ENCODE results near the gene LYPD6B.

LYPD6B gene

DNA sequence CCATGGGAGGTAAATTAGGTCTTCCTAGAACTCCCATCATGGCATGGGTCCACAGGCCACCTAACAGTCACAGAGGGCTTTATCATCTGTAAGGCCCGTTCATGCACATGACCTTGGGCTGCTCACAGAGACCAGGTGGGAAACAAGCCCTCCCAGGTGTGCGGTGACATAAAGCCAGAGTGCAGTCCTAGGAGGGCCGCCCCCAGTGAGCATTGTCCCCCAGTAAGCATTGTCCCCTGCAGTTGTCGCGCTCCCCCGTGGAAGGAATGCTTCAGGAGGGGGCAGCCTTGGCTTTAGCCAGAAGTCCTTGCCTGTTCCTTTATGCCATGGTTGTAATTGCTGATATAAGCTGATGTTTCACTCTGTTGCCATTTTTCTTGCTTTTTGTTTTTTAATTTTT, 41.7 kb upstream of the LYPD6B start:
- H3K4me3 ChIP-seq (ENCODE audit: low read depth, low read length), result no peak overlapping the region
- in situ Hi-C loops (cut with HindIII; ENCODE audit: low sequenced_read_pairs), result loop anchor here (25.0 kb wide), 1 partner anchor 1010 kb away; no protein-coding TSS in a partner anchor
- TF ChIP-seq, protein P1, sequence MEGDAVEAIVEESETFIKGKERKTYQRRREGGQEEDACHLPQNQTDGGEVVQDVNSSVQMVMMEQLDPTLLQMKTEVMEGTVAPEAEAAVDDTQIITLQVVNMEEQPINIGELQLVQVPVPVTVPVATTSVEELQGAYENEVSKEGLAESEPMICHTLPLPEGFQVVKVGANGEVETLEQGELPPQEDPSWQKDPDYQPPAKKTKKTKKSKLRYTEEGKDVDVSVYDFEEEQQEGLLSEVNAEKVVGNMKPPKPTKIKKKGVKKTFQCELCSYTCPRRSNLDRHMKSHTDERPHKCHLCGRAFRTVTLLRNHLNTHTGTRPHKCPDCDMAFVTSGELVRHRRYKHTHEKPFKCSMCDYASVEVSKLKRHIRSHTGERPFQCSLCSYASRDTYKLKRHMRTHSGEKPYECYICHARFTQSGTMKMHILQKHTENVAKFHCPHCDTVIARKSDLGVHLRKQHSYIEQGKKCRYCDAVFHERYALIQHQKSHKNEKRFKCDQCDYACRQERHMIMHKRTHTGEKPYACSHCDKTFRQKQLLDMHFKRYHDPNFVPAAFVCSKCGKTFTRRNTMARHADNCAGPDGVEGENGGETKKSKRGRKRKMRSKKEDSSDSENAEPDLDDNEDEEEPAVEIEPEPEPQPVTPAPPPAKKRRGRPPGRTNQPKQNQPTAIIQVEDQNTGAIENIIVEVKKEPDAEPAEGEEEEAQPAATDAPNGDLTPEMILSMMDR (IDR thresholded peaks at IDR 0.05; ENCODE audit: low read depth, low read length, missing control alignments), result no peak
- DNase-seq (ENCODE audit: low read depth), result no peak

DNA sequence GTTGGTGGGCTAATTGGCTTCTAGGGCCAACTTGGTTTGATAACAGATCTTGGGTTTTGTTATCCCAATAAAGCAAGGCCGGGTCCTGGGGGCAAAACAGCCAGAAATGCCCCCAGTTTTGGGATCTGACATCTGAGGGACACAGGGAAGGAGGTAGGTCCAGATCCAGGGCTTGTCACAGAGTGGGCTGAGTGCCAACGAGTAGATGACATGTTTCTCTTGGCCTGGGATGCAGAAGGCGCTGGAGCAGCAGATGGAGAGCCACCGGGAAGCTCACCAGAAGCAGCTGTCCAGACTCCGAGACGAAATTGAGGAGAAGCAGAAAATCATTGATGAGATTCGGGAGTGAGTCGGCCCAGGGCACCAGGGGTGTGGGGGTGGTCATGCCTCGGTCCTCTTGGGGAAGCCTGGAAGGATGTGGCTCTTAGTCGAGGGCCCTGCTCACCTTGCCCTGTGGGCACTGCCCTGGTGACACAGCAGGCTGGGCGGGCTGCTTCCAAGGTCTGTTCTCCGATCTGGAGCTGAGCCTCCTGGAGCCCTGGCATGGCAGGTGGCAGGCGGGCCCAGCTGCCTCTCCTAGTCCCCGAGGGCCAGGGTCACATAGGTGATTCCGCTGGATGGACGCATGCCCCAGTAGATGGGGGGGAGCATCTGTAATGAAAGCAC, 40.2 kb upstream of the LYPD6B start:
- in situ Hi-C loops (cut with HindIII; ENCODE audit: low sequenced_read_pairs), result loop anchor here (25.0 kb wide), 1 partner anchor 1011 kb away; no protein-coding TSS in a partner anchor
- DNase-seq (ENCODE audit: low read depth), result no peak
- TF ChIP-seq, protein P1 (IDR thresholded peaks at IDR 0.05; ENCODE audit: low read depth, low read length, missing control alignments), result no peak
- H3K4me3 ChIP-seq (ENCODE audit: low read depth, low read length), result no peak overlapping the region

DNA sequence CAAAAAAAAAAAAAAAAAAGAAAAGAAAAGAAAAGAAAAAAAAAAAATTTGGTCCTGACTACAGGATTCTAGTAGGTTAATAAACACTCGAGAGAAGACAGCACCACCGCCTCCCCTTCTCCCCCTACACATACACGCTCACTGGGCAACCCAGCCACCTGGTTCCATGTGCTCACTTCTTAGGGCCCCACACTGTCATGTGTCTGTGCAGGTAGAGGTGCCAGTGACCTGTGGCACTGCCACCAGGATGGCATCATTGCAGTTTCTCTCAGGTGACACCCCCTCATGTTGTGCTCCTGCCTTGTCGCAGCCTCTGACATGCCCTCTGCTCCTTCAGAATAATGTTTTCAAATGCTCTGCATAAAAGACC, 39.7 kb upstream of the LYPD6B start:
- no peak overlapping the region for H3K4me3 ChIP-seq (ENCODE audit: low read depth, low read length)
- in situ Hi-C loops (cut with HindIII; ENCODE audit: low sequenced_read_pairs), result loop anchor here (25.0 kb wide), 1 partner anchor 1012 kb away; no protein-coding TSS in a partner anchor
- TF ChIP-seq, protein P1 (IDR thresholded peaks at IDR 0.05; ENCODE audit: low read depth, low read length, missing control alignments), result no peak
- no peak for DNase-seq (ENCODE audit: low read depth)

DNA sequence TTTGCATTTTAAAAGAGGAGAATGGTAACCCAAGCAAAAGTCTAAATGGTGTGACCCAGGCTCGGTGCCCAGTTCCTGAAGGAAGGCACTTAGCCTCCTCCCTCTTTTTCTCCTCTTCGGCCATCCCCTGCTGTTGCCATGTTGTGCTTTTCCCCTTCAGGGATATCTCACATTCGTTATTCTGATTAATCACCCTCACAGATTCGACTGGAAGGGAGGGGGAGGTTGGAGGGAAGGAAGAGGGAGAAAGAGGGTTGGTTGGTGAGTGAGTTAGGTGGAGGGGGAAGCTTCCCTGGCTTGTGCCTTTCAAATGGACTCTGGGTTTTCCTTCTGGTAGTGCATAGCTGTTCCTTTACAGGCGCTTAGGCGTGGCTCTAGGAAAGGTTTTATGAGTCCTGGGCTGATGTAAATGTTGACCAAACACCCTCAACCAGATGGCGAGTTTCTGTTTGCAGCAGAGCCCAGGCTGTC, 39.0 kb upstream of the LYPD6B start:
- DNase-seq (ENCODE audit: low read depth), result no peak

DNA sequence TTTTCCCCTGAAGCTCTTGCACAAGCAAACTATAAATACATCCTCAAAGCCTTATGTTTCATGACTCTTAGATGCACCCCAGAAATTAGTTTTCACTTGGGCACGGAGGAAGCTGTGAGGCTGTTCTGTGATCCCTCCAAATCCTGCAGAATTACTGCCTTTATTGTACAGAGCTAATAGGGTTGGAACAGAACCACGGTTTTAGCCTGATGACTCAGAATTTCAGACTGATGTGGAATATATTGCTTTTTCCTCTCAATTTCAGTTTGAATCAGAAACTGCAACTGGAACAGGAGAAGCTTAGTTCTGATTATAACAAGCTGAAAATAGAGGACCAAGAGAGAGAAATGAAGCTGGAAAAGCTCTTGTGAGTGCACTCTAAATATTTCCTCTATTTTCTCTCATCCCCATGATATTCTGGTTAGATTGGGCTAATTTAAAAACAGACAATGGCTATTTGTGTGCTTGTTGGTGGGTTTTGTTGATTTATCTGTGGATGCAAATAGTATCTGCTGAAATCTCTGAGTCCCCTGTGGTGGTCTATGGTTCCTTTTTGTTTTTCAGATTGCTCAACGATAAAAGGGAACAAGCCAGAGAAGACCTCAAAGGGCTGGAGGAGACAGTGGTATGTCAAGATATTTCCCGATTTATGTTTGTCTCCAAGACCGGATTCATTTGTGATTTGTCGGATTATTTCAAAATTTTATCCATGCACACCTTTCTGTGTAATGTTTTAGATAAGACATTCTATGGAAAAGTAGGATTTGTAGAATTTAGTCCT, 38.2 kb upstream of the LYPD6B start:
- H3K4me3 ChIP-seq (ENCODE audit: low read depth, low read length), result no peak overlapping the region
- TF ChIP-seq, protein P1 (IDR thresholded peaks at IDR 0.05; ENCODE audit: low read depth, low read length, missing control alignments), result no peak
- in situ Hi-C loops (cut with HindIII; ENCODE audit: low sequenced_read_pairs), result no loop called here
- no peak for DNase-seq (ENCODE audit: low read depth)

More for the DNA sequence above, 39.0 kb upstream of the LYPD6B start:
- H3K4me3 ChIP-seq (ENCODE audit: low read depth, low read length), result no peak overlapping the region
- in situ Hi-C loops (cut with HindIII; ENCODE audit: low sequenced_read_pairs), result loop anchor here (25.0 kb wide), 1 partner anchor 1012 kb away; no protein-coding TSS in a partner anchor
- TF ChIP-seq, protein P1 (IDR thresholded peaks at IDR 0.05; ENCODE audit: low read depth, low read length, missing control alignments), result no peak

DNA sequence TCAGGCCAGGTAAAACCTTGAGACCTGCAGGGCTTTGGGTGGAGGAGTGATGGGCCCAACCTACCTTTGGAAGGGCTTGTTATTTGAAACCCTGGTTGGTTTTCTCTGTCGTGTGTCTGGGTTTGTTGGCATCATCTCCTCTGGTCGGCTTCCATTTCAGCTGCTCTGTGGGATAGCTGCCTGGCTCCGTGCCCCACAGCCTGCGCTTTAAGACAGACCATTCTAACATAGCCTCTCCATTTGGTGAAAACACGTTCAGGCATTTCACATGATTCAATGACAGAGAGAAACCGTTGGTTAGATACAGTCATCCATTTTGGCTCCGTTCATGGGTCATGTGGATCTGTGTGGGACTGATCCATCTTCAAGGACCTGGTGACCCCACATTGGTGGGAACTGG, 37.0 kb upstream of the LYPD6B start:
- TF ChIP-seq, protein P1 (IDR thresholded peaks at IDR 0.05; ENCODE audit: low read depth, low read length, missing control alignments), result no peak
- in situ Hi-C loops (cut with HindIII; ENCODE audit: low sequenced_read_pairs), result no loop called here
- no peak for DNase-seq (ENCODE audit: low read depth)
- no peak overlapping the region for H3K4me3 ChIP-seq (ENCODE audit: low read depth, low read length)
